HG03159 (cell line): Measurements from ENCODE around the gene ENGASE.
A peak's percentile ranks its signal among the peaks of the same experiment; 100 is the strongest.
"Not testable (repeated sequence)": the region's sequence is repeated elsewhere in the genome, so short reads cannot be mapped to it uniquely, and the experiment has no call there.

ENCODE experiments used
- ATAC-seq: cut with Tn5 transposase; IDR thresholded peaks from one replicate; pipeline ENCODE4 v1.9.1; 2021; ENCODE audit warnings: mild to moderate bottlenecking, moderate library complexity; ENCODE audit not compliant: unreplicated experiment

Gene ENGASE

GRCh38 chr17:79074649-79075445 is at the start of gene ENGASE:
Gene ENGASE (plus strand): TSS chr17:79074824. CDS start chr17:79074945, 121 bp downstream.
- peak; percentile 86 for ATAC-seq

GRCh38 chr17:79024901-79025737 is 49.5 kb upstream of the ENGASE start:
- ATAC-seq: no peak

DNA sequence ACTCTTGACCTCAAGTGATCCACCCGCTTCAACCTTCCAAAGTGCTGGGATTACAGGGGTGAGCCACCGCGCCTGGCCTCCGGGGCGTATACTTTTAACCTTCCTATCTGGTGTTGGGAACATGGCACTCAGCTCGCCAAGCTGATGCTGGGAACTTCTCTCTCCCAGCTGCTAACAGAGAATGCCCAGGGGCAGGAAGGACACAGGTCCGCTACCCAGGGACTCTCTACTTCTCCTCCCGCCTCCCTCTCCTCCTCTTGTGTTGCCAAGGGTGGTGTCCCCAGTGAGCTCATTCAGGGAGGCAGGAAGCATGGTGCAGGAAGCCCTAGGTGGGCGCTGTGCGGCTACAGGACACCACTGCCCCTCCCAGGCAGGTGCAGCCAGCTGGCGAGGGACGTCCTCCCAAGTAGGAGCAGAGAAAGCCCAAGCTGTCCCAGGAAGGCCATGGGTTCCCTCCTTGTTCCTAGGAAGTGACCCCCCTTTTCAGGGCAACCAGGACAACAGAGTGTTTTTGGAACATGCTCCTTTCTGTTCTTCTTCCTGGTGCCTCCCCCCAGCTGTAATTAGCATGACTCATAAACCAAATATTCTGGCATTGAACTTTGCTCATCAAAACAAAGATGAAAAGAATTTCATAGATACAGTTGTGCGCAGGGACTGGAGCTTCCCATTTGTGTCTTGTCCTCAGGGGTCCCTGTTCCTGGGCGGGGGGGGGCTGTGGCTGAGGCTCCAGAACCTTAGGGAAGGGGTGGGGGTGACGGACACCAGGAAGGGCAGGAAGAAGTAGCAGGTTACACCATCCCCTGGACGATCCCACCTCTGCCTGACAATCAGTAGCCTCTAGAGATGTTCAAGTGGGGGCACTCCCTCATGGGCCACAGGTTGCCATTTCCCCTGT is 48.0 kb upstream of the ENGASE start:
- no peak for ATAC-seq

- no peak for ATAC-seq
These were observed 47.2 kb upstream of the ENGASE start for GRCh38 chr17:79027274-79027924.

DNA sequence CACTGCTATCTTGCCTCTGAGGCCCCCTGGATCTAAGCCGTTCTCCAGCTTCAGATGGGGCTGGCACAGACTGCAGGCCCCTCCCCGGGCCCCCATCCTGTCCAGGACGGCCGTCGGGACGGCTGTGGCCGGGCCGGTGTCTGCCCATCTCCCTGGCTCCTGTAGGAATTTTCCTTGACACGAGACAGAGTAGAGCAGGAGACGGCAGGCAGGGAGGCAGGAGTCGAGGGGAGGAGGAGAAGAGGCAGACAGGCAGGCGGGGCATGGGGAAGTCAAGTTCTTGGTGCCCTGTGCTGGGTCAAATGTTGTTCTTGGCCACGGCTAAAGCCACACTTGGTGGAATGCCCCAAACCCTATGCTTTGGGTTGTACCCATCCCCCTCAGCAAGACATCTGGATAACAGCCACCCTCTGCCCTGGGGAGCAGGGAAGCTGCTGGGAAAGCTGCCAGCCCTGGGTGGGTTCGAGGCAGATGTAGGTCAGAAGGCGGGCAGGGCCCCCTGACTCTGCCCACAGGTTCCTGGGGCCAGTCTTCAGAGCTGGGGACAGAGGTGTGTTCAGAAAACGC is 46.6 kb upstream of the ENGASE start:
- no peak for ATAC-seq

DNA sequence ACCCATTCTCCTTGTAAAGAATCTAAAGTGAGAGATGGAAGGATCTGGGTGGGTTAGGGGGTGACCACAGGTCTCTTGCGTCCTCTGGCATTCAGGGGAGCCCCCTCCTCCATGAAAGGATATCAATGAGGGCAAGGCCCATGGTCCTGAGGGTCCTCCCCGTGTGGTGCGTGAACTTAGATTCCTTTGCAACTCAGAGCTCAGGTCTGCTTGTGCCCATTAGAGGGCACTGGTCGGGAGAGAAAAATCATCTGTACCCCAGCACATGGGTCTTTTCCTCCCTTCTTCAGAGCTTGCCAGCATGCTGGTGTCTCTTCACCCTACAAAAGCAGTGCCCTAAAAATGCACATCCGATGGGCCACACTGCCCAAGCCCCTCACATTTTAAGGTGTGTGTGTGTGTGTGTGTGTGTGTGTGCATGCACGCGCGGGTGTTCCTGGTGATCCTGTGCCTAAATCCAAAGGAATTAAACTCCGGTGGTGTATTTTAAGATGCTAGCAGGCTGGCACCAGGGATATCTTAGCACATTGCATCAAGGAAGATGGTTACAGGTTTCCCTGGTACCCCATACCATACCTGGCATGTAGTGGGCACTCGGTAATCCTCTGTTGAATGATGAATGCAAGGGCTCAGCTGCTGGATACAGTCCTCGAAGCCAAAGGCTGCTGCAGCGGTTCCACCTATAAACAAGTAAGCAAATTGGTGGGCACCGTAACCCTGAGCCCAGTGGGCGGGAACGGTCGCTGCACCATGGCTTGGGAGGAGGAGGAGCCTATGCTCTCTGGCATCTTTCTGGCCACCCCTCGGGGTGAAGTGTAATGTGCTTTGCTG is 45.9 kb upstream of the ENGASE start:
- no peak for ATAC-seq

DNA sequence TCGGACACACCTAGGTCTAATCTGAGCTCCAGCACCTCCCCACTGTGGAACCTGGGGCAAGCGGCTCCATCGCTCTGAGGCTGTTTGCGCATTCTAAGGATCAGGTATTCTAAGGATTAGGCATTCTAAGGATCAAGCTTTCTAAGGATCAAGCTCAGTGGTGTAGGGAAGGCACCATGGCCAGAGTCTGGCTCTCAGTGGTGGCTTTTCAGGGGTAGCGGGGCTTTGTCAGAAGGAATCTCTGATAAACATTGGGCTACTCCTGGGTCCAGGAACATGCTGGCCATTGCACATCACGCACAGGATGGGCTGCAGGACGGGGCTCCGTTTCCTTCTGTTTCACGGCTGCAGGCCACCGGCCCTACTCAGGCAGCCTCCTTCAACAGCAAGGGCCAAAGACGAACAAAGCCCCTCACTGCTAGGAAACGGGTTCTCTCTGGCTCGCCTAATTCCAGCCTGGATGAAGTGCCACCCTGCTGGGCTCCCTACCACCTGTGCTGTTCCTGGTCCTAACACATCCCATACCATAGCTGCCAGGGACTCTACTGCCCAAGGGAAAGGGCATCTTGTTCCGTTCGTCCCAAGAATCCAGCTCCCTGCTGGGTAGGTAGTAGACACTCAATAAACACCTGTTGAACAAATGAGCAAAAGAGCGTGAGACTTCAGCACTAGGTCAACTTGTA is 45.2 kb upstream of the ENGASE start:
- ATAC-seq: no peak

DNA sequence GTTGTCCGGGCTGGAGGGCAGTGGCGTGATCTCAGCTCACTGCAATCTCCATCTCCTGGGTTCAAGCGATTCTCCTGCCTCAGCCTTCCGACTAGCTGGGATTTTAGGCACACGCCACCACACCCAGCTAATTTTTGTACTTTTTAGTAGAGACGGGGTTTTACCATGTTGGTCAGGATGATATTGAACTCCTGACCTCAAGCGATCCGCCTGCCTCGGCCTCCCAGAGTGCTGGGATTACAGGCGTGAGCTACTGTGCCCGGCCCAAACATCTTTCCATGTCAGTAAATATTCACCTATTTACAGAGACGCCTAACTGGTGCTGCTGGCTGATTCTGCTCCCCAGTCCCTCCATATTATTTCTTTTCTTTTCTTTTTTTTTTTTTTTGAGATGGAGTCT is 44.0 kb upstream of the ENGASE start:
- not testable (repeated sequence) for ATAC-seq

- ATAC-seq: no peak
These were observed 42.4 kb upstream of the ENGASE start for GRCh38 chr17:79031996-79032875.

DNA sequence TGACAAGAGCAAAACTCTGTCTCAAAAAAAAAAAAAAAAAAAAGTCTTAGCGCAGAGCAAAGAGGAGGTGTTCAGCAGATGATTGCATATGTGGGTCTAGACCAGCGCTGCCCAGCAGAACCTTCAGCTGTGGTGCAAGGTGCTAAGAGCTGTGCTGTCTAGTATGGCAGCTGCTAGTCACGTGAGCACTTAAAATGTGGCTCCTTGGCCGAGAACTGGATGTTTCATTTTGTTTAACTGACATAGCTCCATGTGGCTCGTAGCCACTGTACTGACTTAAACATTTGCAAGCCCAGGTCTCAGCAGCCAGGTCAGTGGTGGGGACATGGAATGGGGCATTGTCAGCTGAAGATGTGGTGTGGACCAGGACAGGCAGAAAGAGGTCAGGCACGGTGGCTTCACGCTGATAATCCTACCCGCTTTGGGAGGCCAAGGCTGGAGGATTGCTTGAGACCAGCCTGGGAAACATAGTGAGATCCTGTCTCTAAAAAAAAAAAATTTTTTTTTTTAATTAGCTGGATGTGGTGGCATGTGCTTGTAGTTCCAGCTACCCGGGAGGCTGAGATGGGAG is 41.5 kb upstream of the ENGASE start:
- ATAC-seq: no peak

DNA sequence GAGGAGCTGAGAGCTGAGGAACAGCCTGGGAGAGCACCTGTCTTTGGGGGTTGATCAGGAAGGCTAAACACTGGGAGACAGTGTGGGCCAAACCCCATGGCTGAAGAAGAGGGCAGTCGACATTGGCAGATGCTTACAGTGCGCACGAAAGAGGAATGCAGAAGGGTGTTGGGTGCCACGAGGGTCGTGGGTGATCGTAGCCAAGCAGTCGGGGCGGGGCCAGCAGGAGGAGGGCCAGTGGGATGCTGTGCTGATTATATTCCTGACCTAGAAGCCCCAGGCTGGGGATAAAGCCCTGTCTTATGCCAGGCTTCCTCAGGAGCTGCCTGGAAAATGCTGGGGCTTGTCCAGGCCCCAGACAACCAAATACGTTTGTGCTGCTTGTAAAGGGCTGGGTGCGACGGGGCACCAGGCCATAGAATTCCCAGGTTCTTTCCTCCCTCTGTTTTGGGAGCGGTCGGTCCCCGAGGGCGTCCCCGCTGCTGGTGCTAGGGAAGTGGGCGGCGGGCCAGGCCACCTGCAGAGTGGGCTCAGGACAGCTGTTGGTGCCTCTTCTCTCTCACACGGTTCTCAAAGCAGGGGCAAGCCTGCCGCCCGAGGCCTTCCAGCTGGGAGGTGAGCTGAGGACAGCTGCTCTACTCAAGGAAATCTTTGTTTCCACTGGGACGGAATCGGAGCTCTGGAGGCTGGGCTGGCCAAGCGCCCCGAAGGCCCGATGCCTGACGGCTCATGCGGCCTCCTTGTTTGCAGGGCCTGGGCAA is 40.7 kb upstream of the ENGASE start:
- no peak for ATAC-seq

- no peak for ATAC-seq
These were observed 39.6 kb upstream of the ENGASE start for GRCh38 chr17:79034931-79035485.

DNA sequence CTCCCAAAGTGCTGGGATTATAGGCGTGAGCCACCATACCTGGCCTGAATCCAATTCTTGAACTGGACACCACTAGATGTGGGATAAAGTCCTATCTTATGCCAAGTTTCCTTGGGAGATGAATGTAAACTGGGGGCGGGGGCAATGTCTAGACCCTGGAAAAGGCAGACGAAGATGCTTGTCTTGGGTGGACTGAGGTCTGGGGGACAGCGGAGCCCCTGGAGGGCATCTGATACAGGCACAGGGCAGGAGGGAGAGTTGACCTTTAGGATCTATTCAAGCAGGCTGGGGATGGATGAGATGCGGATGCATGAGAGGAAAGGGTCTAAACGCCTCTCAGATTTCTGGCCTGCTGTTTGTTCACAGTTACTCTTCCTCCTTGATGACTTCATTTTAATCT is 38.9 kb upstream of the ENGASE start:
- ATAC-seq: no peak

- no peak for ATAC-seq
These were observed 38.4 kb upstream of the ENGASE start for GRCh38 chr17:79036181-79036580.

GRCh38 chr17:79036596-79036995 is 38.0 kb upstream of the ENGASE start:
- no peak for ATAC-seq

DNA sequence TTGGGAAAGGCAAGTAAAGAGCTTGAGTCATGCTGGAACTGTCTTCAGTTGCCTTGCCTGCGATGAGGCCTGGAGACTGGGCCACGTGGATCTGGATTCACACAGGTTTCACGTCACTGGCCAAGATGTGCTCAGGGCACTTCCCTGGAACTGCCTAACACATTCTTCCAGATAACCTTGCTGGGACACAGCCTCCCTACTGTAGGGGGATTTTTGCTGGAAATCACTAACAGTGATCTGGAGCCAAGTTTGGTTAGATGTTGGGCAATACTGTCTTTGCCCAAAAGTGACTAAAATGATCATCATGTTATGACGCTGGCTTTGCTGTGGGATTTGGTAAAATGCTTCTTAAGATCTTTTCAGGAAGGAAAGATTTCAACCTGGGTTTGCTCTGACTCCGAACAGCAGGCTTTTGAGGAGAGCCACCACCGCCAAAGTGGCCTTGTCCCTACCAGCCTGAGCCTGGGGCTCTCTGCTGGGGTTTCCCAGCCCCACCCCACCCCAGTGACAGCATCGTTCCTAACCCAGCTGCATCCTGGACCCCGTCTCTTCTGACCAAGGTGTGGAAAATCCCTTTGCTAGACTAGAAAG is 36.0 kb upstream of the ENGASE start:
- ATAC-seq: no peak
